GM18519 (cell line): Measurements from ENCODE around the gene SPDL1.

Source experiments
- ATAC-seq: cut with Tn5 transposase; IDR thresholded peaks from one replicate; pipeline ENCODE4 v1.9.1; 2021; ENCODE audit warnings: mild to moderate bottlenecking, moderate library complexity; ENCODE audit not compliant: unreplicated experiment, low FRiP score

The SPDL1 gene

DNA sequence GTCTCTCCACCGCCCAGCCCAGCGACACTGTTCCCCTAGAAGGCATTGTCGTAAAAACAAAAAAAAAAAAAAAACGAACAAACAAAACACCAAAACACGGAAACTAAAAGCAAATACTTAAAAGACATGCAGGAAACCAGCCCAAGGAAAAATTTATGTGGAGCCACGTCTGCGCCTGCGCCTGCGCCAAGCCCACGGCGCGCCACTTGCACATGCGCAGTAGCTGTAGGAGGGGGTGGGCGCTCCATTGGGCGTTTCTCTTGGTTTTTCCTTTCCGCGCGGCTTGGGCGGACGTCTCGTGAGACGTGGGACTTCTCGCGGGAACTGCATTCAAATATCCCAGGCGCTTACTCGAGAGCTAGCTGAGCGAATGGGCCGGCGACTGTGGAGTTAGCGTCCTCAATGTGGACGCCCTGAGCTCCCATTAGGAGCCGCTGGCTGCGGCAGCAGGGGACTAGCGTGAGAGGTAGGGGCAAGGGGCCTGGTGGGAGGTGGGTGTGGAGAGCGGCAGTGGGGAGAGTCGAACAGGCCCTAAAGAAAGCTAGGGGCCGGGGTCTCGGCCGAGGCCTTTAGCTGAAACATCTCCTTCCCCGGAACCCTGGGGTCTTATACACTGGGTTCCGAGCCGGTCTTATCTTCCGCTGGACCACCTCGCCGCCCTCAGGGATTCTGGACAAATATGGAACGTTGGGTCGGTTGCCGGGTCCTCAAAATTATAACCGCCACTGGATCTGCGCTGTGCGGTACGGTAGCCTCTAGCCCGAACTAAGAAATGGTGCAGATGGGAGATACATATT is at the start of gene SPDL1:
Gene SPDL1, plus strand, starts transcription at position 350 of the 797 bp plus-strand sequence. CDS start 4,644 bp downstream, outside the sequence.
- ATAC-seq: peak; percentile 82

- ATAC-seq: no peak
These were observed 49.2 kb upstream of the SPDL1 start for GRCh38 chr5:169534311-169534880.

DNA sequence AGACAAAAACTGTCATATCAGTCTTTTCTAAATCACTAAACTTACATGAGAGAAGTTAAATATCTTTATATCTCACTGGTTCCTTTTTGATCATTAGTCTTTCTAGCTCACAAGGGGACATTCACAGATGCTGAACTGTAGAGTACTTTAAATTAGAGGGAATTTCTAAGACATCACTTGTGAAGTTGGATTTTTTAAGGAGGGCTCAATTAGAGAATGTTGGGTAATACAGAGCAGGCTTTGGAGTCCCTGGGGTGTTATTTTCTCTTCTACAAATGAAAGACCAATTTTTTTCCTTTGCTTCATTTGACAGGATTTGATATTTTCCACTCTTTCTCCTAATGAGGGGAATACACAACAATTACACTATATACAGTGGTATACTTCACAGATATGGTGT is 48.6 kb upstream of the SPDL1 start:
- no peak for ATAC-seq

GRCh38 chr5:169538944-169539343 is 44.6 kb upstream of the SPDL1 start:
- ATAC-seq: no peak

DNA sequence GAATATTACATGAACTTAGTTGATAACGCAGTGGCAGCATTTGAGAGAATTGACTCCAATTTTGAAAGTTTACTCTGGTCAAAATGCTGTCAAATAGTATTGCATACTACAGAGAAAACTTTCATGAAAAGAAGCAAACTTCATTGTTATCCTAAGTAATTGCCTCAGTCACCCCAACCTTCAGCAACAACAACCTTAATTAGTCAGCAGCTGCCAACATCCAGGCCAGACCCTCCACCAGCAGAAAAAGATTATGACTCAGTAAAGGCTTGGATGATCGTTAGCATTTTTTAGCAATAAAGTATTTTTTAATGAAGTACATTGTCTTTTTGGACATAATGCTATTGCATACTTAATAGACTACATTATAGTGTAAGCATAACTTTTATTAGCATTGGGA is 40.8 kb upstream of the SPDL1 start:
- ATAC-seq: no peak

DNA sequence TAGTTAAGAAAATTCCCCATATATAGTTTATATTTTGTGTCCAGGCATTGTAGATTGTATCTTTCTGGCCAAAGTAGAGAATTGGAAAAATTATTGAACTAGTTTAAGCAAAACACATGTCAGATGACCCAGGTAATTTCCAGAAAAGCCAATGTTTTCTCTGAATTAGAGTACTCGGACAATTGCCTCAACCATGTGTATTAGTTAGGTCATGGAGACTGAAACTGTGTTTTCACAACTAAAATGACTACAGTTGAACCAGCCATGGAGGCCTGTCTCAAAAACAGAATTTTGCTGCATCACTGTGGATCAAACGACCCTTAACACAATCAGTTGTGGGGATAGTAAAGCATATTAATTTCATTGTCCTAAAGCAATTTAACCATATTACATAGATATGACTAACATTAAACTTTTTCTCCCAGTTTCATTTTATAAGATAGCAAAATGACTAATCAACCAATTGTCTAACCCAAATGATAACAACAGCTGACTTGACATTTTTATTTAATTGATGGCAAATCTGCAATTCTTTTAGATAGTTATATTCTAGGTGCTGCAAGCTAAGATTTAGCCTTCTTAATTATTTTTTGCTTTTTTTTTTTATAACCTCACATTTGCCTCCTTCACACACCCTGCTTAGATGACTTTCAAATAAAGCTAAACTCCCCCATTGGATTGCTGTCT is 39.2 kb upstream of the SPDL1 start:
- ATAC-seq: no peak

DNA sequence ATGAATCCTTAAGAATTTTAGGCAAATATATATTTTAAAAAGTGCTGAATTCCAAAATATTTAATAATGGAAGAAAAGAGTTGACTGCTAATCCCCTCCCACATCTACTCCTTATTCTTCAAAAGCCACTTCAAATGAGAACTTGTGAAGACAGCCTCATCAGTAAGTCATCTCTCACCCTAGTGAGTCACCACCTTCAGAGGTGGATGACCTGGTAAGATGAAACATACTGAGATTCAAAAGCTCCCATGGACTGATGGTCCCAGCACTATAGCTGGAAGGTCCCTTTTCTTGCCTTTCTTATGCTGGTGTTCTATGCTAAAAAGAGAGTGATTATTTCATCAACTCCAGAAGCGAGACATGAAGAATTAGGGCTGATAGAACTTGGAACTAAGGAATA is 37.8 kb upstream of the SPDL1 start:
- peak; percentile 63 for ATAC-seq

DNA sequence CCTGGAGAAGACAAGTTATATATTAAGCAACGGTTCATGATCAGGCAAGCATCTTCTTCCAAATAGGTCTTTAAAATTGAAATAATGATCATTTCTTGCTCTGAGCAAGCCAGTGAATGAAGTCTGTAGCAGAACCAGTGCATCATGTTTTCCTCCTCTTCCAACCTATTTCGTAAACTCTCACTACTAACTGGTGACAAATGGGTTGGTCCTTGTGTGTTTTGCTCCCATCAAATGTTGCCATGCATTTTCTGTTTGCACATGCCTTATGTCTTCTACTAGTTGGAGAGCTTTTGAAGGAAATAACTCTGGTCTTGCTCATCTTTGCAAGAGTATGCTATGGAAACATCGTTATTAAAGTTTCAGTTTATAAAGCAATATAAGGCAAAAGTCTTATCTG is 37.2 kb upstream of the SPDL1 start:
- ATAC-seq: no peak

- ATAC-seq: no peak
These were observed 36.1 kb upstream of the SPDL1 start for GRCh38 chr5:169547508-169547907.

DNA sequence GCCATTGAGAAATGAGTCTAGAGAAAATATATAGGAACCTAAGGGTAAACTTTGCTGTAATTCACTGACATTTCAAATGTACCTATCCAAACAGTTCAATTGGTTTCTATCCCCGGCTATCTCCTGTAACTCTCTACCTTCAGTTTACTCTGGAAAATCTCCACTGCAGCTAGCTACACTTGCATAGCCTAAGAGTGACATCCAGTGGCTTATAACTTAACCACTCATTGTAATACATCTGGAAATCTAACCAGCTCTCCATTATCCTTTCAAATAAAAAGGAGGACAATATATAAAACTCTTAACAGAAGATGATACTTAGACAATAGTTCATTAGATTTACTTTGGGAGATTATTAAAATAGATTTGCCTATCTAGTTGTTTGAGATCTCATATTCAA is 35.3 kb upstream of the SPDL1 start:
- no peak for ATAC-seq

DNA sequence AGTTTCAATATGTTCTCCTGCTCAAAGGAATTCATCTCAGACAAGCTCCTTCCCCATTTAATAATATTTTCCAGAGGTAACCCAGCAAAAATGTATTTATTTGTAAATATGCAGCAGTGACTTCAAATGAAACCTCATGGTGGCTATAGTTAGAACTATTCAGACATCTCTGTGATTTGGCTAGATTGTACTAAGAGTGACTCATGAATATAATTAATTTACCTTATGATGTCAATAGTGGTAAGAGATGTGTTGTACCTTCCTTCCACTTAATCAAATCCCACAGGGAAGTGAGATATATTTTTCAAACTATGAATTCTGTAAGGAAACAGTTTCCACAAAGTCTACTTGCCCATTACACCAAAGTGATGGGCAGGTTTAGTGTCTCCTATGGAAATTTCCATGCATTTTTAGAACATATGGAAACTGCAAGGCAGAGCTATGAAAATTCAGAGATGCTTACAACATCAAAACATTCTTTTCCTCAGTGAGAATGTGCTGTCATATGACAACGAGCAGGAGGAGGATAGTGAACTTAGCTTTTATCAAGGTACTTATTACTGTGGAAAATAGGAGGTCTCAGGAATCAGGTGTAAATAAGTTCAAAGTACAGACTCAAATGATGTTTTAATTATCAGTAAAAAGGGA is 34.0 kb upstream of the SPDL1 start:
- no peak for ATAC-seq

- ATAC-seq: no peak
These were observed 33.3 kb upstream of the SPDL1 start for GRCh38 chr5:169550227-169550626.

- ATAC-seq: no peak
These were observed 32.4 kb upstream of the SPDL1 start for GRCh38 chr5:169551146-169551545.

- ATAC-seq: no peak
These were observed 31.9 kb upstream of the SPDL1 start for GRCh38 chr5:169551696-169552095.

GRCh38 chr5:169554251-169554650 is 29.3 kb upstream of the SPDL1 start:
- ATAC-seq: peak; percentile 65

DNA sequence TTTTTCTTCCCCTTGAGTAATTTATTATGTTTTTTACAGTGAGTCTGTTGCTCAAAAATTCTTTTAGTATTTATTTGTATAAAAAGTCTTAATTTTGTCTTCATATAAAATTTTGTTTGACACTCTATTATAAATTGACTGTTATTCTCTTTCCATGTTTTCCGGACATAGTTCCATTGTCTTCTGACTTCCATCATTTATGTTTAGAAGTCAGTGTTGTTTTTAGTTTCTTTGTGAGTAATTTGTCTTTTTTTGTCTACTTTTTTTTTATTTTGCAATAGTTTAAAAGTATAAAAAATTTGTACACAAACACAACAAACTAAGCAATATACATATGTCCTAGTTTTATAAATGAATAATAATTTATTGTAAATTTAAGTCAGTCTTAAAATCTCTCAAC is 25.7 kb upstream of the SPDL1 start:
- no peak for ATAC-seq

- no peak for ATAC-seq
These were observed 21.7 kb upstream of the SPDL1 start for GRCh38 chr5:169561893-169562292.

DNA sequence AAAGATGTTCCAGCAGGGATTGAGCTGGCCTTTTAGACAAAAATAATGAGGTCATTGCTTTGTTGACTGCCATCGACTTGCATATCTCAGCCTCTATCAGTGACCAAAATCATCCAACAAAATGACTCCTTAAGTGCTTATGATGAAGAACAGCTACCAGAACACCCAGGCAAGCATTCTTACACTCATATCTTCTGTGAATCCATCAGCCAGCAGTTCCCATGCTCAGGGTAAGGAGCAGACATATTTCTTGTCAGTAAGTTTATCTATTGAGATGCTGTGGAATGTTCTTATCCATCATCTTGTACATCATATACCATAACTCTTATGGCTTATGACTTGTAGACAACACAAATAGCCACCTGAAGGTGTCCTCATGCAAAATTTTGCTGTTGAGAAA is 20.2 kb upstream of the SPDL1 start:
- no peak for ATAC-seq

DNA sequence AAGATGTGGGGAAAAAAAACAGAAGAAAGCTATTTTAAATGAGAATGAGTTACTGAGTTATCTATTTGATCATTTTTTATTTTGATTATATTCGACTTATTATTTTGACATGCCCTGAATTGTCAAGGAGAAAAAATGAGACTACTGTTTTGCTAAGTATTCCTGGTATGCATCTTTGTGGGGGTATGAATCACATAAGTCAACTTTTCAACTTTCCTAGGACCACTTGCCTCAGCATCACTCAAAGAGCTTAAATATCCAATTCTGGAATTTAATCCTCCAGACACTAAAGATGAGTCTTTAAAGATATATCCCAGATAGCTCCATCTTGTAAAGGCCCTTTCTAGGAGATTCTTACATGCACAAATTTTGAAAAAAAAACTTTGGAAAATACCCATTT is 17.4 kb upstream of the SPDL1 start:
- ATAC-seq: no peak

DNA sequence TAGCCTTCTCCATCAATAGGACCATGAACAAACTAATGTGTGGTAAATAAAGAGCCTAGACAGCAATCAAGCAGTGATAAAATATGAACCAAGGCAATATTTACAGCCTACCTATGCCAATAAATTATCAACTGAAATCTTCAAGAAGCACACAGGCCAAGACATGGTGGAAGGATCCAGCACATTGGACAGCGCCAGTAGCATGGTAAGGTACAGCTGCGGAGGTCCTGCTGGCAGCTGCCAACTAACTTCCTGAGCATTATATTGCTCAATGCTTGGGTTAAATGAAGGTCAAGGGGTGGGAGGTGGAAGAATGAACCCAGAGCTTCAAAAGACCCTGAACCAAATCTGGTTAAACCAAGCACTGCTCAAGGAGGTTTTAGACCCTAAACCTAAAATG is 16.5 kb upstream of the SPDL1 start:
- ATAC-seq: no peak

- no peak for ATAC-seq
These were observed 14.1 kb upstream of the SPDL1 start for GRCh38 chr5:169569513-169569912.
